Upper lobe of left lung (tissue), 6 donors: ENCODE results near the gene PHTF2. TPM values are rescaled to one million over a fixed set of nuclear protein-coding genes. Genes with fewer than 3 reads are reported as not detected.
"Not testable (repeated sequence)": the region's sequence is repeated elsewhere in the genome, so short reads cannot be mapped to it uniquely, and the experiment has no call there.

Experiments
- ATAC-seq, 2 donors: fragments of 200-7000 bp; cut with Tn5 transposase; one replicate each; pipeline ENCODE4 v1.9.1; 2022; ENCODE audit warnings: mild to moderate bottlenecking in 2 of 2, moderate library complexity in 2 of 2; ENCODE audit not compliant: low FRiP score in 2 of 2
- DNase-seq, 2 donors: peaks; one replicate each; pipeline ENCODE4 v3.0.0-alpha.2; 2019 to 2020
- H3K27ac ChIP-seq, 4 donors: fragments of 200-600 bp; sonication (generic); one replicate each; pipeline ENCODE4 v1.5.1; 2016 to 2019
- H3K27me3 ChIP-seq, 4 donors: fragments of 200-600 bp; sonication (generic); one replicate each; pipeline ENCODE4 v1.5.1; 2017 to 2019
- H3K36me3 ChIP-seq, 4 donors: fragments of 200-600 bp; sonication (generic); one replicate each; pipeline ENCODE4 v1.5.1; 2016 to 2019
- H3K4me1 ChIP-seq, 4 donors: fragments of 200-600 bp; sonication (generic); one replicate each; pipeline ENCODE4 v1.5.1; 2018 to 2019
- H3K4me3 ChIP-seq, 4 donors: fragments of 200-600 bp; sonication (generic); one replicate each; pipeline ENCODE4 v1.5.1; 2017 to 2019; ENCODE audit warnings: mild to moderate bottlenecking in 2 of 4, moderate library complexity in 1 of 4
- H3K9me3 ChIP-seq, 4 donors: fragments of 200-600 bp; sonication (generic); one replicate each; pipeline ENCODE4 v1.5.1; 2018 to 2019
- CTCF ChIP-seq, 6 experiments: fragments of 450-650 bp in 4 of 6; fragments of 200-600 bp in 2 of 6; sonication (generic) in 2 of 6; IDR thresholded peaks; one replicate each; pipeline ENCODE4 v1.5.1; 2016 to 2019; ENCODE audit warnings: antibody characterized with exemption in 6 of 6
- EP300 ChIP-seq, 4 donors: sonication (generic); formaldehyde crosslinking; IDR thresholded peaks; one replicate each; pipeline ENCODE4 v1.5.1; 2017; ENCODE audit warnings: antibody characterized with exemption in 4 of 4, control low read depth in 2 of 4
- POLR2A ChIP-seq, 4 donors: fragments of 450-650 bp; IDR thresholded peaks; one replicate each; pipeline ENCODE4 v1.5.1; 2016 to 2017; ENCODE audit warnings: antibody characterized with exemption in 4 of 4, mild to moderate bottlenecking in 2 of 4
- POLR2AphosphoS5 ChIP-seq, 2 donors: sonication (generic); formaldehyde crosslinking; IDR thresholded peaks; one replicate each; pipeline ENCODE4 v1.5.1; 2017; ENCODE audit warnings: antibody characterized with exemption in 2 of 2
- WGBS, 2 donors: methylation state at CpG; one replicate each; pipeline ENCODE4 v1.1.5; 2017 to 2018; 5-methylcytosine and 5-hydroxymethylcytosine counted together
- total RNA-seq, 6 donors: library from RNA; depleted of rRNA in 4 of 6; stranded (reverse); fragments of >200 nt in 4 of 6; gene quantifications; one replicate each; pipeline versions ENCODE4 v1.1.0 to v1.2.1, GENCODE V29; 2016 to 2021
- donor health status: DM: no; HTN: no; CAD: no; lungs with moderate emphysema.
- donor health status: DM: no; HTN: yes; CAD: no; lungs with severe emphysema.

PHTF2 gene
- total RNA-seq, 6 donors from 2014 or later, result 7.0 to 25.2 (median 14.7) TPM

GRCh38 chr7:77782383-77782782 is 16.2 kb upstream of the PHTF2 start:
- WGBS, 2 donors, result 97 to 98% methylated on average over 4 of the region's 4 CpGs
- H3K36me3 ChIP-seq, result peaks cover 4 to 54% (median 7%) of the 10 kb centered on the region in 4 donors

GRCh38 chr7:77783111-77783510 is 15.5 kb upstream of the PHTF2 start:
- Histone ChIP-seq H3K36me3 (peaks cover 4 to 51% (median 7%) of the 10 kb centered on the region in 4 donors), H3K27ac (no peak overlapping the region), H3K9me3 (no peaks in the 10 kb centered on the region), H3K4me3 (no peak overlapping the region), H3K4me1 (peaks cover 0 to 3% (median 0%) of the 10 kb centered on the region in 4 donors), H3K27me3 (no peaks in the 10 kb centered on the region)
- ATAC-seq (no peak), DNase-seq (no peak)
- no peak for TF ChIP-seq POLR2A (IDR thresholded peaks at IDR 0.05)
- no peak for TF ChIP-seq CTCF (IDR thresholded peaks at IDR 0.05)
- TF ChIP-seq POLR2AphosphoS5 (IDR thresholded peaks at IDR 0.05), result no peak
- no peak for TF ChIP-seq EP300 (IDR thresholded peaks at IDR 0.05)
- 100% methylated on average over 1 of the region's 1 CpG for WGBS, 2 donors

More at GRCh38 chr7:77782383-77782782, 16.2 kb upstream of the PHTF2 start:
- no peak overlapping the region for H3K4me3 ChIP-seq
- ATAC-seq, result no peak
- H3K9me3 ChIP-seq, result no peaks in the 10 kb centered on the region
- no peaks in the 10 kb centered on the region for H3K27me3 ChIP-seq
- DNase-seq, result no peak
- H3K27ac ChIP-seq, result no peak overlapping the region
- peaks cover 0 to 3% (median 0%) of the 10 kb centered on the region in 4 donors for H3K4me1 ChIP-seq
- no peak for TF ChIP-seq EP300 (IDR thresholded peaks at IDR 0.05)
- TF ChIP-seq POLR2AphosphoS5 (IDR thresholded peaks at IDR 0.05), result no peak
- TF ChIP-seq POLR2A (IDR thresholded peaks at IDR 0.05), result no peak
- TF ChIP-seq CTCF (IDR thresholded peaks at IDR 0.05), result no peak

GRCh38 chr7:77783545-77783944 is 15.0 kb upstream of the PHTF2 start:
- Histone ChIP-seq H3K4me1 (peaks cover 0 to 3% (median 0%) of the 10 kb centered on the region in 4 donors), H3K27ac (no peak overlapping the region), H3K27me3 (no peaks in the 10 kb centered on the region), H3K36me3 (peaks cover 4 to 47% (median 4%) of the 10 kb centered on the region in 4 donors), H3K9me3 (no peaks in the 10 kb centered on the region), H3K4me3 (no peak overlapping the region)
- TF ChIP-seq POLR2A (IDR thresholded peaks at IDR 0.05) (no peak), POLR2AphosphoS5 (IDR thresholded peaks at IDR 0.05) (no peak), CTCF (IDR thresholded peaks at IDR 0.05) (no peak), EP300 (IDR thresholded peaks at IDR 0.05) (no peak)
- ATAC-seq (no peak), DNase-seq (no peak)
- 86 to 91% methylated on average over 3 of the region's 3 CpGs for WGBS, 2 donors

GRCh38 chr7:77784426-77784825 is 14.1 kb upstream of the PHTF2 start:
- not testable (repeated sequence) for ATAC-seq, H3K27me3 ChIP-seq, DNase-seq, H3K27ac ChIP-seq, H3K4me3 ChIP-seq, H3K4me1 ChIP-seq, H3K9me3 ChIP-seq
- H3K36me3 ChIP-seq, result peaks cover 0 to 38% (median 0%) of the 10 kb centered on the region in 4 donors
- WGBS, 2 donors, result 95 to 96% methylated on average over 10 of the region's 10 CpGs

- H3K36me3 ChIP-seq, result peaks cover 0 to 22% (median 0%) of the 10 kb centered on the region in 4 donors
- no peak for DNase-seq
Observed at GRCh38 chr7:77786018-77786417, 12.6 kb upstream of the PHTF2 start.

More at GRCh38 chr7:77786018-77786417, 12.6 kb upstream of the PHTF2 start:
- ATAC-seq, result no peak
- Histone ChIP-seq H3K27me3 (no peaks in the 10 kb centered on the region), H3K27ac (no peak overlapping the region), H3K4me1 (peaks cover 0 to 2% (median 0%) of the 10 kb centered on the region in 4 donors), H3K9me3 (no peaks in the 10 kb centered on the region), H3K4me3 (no peak overlapping the region)
- 95 to 100% methylated on average over 2 to 3 of the region's 3 CpGs for WGBS, 2 donors
- TF ChIP-seq CTCF (IDR thresholded peaks at IDR 0.05) (no peak), EP300 (IDR thresholded peaks at IDR 0.05) (no peak), POLR2AphosphoS5 (IDR thresholded peaks at IDR 0.05) (no peak), POLR2A (IDR thresholded peaks at IDR 0.05) (no peak)
